Measurements from ENCODE around the gene DMRT1.

- TF ChIP-seq CTCF (conservative IDR thresholded peaks at IDR 0.05 in 1 of 2, IDR thresholded peaks at IDR 0.05 in 1 of 2; ENCODE audit: extremely low read depth in 1 of 2, insufficient read depth in 1 of 2, low read depth in 1 of 2, low read length in 2 of 2) (peak; percentile 73 to 76), EZH2 (IDR thresholded peaks at IDR 0.05; ENCODE audit: borderline replicate concordance, low read length) (no peak)
Observed at GRCh38 chr9:806285-807156, 35.0 kb upstream of the DMRT1 start.
